SK-N-SH (cell line): ENCODE results near the gene ACTG2.

Experiments used
- ELF1 ChIP-seq: IDR thresholded peaks from 2 replicates; pipeline ENCODE4 v1.4.0; 2012
- EP300 ChIP-seq, 2 experiments: IDR thresholded peaks; 2 replicates each; pipeline versions ENCODE4 v1.4.0 to v1.6.1; 2012; ENCODE audit warnings: borderline replicate concordance in 1 of 2, low read depth in 1 of 2, low read length in 1 of 2
- EZH2phosphoT487 ChIP-seq: fragments of 200-600 bp; sonication (generic); IDR thresholded peaks from 2 replicates; pipeline ENCODE4 v1.6.1; 2017; ENCODE audit warnings: low read depth, mixed run types, mild to moderate bottlenecking, antibody characterized with exemption, moderate library complexity, borderline replicate concordance
- FOXJ3 ChIP-seq: sonication (generic); formaldehyde crosslinking; IDR thresholded peaks from 2 replicates; pipeline ENCODE4 v1.5.1; 2020; ENCODE audit warnings: mild to moderate bottlenecking, missing genetic modification reagents
- FOXM1 ChIP-seq: IDR thresholded peaks from 2 replicates; pipeline ENCODE4 v1.4.0; 2012; ENCODE audit warnings: low read depth, mild to moderate bottlenecking
- JUND ChIP-seq: IDR thresholded peaks from 2 replicates; pipeline ENCODE4 v1.4.0; 2012
- POLR2AphosphoS5 ChIP-seq: IDR thresholded peaks from 2 replicates; pipeline ENCODE4 v1.6.1; 2012; ENCODE audit warnings: low read depth, low read length
- RFX5 ChIP-seq: IDR thresholded peaks from 2 replicates; pipeline ENCODE4 v1.6.1; 2012; ENCODE audit warnings: mild to moderate bottlenecking, improper control_type of control experiment, low read length
- SIN3A ChIP-seq: IDR thresholded peaks from 2 replicates; pipeline ENCODE4 v1.6.1; 2012; ENCODE audit warnings: low read depth, mild to moderate bottlenecking, low read length, moderate library complexity, borderline replicate concordance
- SMC3 ChIP-seq: IDR thresholded peaks from 2 replicates; pipeline ENCODE4 v1.6.1; 2012; ENCODE audit warnings: low read depth, low read length, improper control_type of control experiment
- TF ChIP-seq, protein P1 (sequence below): fragments of 200-600 bp; sonication (generic); IDR thresholded peaks from 2 replicates; pipeline ENCODE4 v1.6.1; 2017; ENCODE audit warnings: antibody characterized with exemption, mild to moderate bottlenecking, moderate library complexity
- TF ChIP-seq, protein P2 (sequence below): IDR thresholded peaks from 2 replicates; pipeline ENCODE4; 2012
- TF ChIP-seq, protein P3 (sequence below): IDR thresholded peaks from 2 replicates; pipeline ENCODE4 v1.6.1; 2012; ENCODE audit warnings: mild to moderate bottlenecking, low read depth, low read length, moderate library complexity
- TF ChIP-seq, protein P4 (sequence below): fragments of 150-350 bp; IDR thresholded peaks from 2 replicates; pipeline ENCODE4 v1.6.1; 2016; ENCODE audit warnings: mild to moderate bottlenecking, low read depth, low read length

DNA sequence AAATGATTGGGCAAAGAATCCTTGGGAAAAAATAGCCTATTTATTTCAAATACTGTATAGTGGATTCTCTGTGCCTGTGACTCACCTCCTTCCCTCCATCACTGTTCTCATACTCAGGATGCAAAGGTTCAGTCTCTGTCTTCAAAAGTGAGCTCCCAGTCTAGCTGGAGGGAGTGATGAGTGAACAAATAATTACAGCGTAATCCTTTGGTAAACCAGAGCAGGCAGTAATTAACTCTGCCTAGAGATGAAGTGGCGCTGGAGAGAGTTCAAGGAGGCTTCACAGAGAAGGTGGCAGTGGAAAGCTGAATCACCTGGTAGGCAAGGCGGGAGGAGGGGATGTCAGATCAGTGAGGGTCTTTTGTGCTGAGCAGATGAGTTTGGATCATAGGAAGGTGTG lies 40.4 kb downstream of the ACTG2 start:
- TF ChIP-seq, protein P1, sequence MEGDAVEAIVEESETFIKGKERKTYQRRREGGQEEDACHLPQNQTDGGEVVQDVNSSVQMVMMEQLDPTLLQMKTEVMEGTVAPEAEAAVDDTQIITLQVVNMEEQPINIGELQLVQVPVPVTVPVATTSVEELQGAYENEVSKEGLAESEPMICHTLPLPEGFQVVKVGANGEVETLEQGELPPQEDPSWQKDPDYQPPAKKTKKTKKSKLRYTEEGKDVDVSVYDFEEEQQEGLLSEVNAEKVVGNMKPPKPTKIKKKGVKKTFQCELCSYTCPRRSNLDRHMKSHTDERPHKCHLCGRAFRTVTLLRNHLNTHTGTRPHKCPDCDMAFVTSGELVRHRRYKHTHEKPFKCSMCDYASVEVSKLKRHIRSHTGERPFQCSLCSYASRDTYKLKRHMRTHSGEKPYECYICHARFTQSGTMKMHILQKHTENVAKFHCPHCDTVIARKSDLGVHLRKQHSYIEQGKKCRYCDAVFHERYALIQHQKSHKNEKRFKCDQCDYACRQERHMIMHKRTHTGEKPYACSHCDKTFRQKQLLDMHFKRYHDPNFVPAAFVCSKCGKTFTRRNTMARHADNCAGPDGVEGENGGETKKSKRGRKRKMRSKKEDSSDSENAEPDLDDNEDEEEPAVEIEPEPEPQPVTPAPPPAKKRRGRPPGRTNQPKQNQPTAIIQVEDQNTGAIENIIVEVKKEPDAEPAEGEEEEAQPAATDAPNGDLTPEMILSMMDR = no peak
- TF ChIP-seq RFX5 (no peak), FOXJ3 (CRISPR knock-in tag) (no peak), POLR2AphosphoS5 (no peak), ELF1 (no peak), EP300 (IDR thresholded peaks at IDR 0.05; ENCODE audit: borderline replicate concordance in 1 of 2, low read depth in 1 of 2, low read length in 1 of 2) (no peak), JUND (no peak), SIN3A (no peak), FOXM1 (no peak), EZH2phosphoT487 (no peak), SMC3 (no peak)
- TF ChIP-seq, protein P2, sequence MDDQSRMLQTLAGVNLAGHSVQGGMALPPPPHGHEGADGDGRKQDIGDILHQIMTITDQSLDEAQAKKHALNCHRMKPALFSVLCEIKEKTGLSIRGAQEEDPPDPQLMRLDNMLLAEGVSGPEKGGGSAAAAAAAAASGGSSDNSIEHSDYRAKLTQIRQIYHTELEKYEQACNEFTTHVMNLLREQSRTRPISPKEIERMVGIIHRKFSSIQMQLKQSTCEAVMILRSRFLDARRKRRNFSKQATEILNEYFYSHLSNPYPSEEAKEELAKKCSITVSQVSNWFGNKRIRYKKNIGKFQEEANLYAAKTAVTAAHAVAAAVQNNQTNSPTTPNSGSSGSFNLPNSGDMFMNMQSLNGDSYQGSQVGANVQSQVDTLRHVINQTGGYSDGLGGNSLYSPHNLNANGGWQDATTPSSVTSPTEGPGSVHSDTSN = no peak
- TF ChIP-seq, protein P3, sequence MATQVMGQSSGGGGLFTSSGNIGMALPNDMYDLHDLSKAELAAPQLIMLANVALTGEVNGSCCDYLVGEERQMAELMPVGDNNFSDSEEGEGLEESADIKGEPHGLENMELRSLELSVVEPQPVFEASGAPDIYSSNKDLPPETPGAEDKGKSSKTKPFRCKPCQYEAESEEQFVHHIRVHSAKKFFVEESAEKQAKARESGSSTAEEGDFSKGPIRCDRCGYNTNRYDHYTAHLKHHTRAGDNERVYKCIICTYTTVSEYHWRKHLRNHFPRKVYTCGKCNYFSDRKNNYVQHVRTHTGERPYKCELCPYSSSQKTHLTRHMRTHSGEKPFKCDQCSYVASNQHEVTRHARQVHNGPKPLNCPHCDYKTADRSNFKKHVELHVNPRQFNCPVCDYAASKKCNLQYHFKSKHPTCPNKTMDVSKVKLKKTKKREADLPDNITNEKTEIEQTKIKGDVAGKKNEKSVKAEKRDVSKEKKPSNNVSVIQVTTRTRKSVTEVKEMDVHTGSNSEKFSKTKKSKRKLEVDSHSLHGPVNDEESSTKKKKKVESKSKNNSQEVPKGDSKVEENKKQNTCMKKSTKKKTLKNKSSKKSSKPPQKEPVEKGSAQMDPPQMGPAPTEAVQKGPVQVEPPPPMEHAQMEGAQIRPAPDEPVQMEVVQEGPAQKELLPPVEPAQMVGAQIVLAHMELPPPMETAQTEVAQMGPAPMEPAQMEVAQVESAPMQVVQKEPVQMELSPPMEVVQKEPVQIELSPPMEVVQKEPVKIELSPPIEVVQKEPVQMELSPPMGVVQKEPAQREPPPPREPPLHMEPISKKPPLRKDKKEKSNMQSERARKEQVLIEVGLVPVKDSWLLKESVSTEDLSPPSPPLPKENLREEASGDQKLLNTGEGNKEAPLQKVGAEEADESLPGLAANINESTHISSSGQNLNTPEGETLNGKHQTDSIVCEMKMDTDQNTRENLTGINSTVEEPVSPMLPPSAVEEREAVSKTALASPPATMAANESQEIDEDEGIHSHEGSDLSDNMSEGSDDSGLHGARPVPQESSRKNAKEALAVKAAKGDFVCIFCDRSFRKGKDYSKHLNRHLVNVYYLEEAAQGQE = no peak
- TF ChIP-seq, protein P4, sequence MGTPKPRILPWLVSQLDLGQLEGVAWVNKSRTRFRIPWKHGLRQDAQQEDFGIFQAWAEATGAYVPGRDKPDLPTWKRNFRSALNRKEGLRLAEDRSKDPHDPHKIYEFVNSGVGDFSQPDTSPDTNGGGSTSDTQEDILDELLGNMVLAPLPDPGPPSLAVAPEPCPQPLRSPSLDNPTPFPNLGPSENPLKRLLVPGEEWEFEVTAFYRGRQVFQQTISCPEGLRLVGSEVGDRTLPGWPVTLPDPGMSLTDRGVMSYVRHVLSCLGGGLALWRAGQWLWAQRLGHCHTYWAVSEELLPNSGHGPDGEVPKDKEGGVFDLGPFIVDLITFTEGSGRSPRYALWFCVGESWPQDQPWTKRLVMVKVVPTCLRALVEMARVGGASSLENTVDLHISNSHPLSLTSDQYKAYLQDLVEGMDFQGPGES = no peak
